SK-N-SH treated with all-trans-retinoic acid at 6 μM for 48 hours (cell line): Measurements from ENCODE around the gene CACNB4.

Source experiments
- ATAC-seq: fragments of 200-7000 bp; cut with Tn5 transposase; 3 replicates; pipeline ENCODE4 v1.9.1; 2020; ENCODE audit warnings: mild to moderate bottlenecking, moderate library complexity
- ARNTL ChIP-seq: fragments of 450-650 bp; formaldehyde crosslinking; IDR thresholded peaks from 2 replicates; pipeline ENCODE4 v1.5.0; 2020; ENCODE audit warnings: low read depth, mild to moderate bottlenecking, moderate library complexity, borderline replicate concordance
- BACH2 ChIP-seq: fragments of 250-450 bp; sonication (Bioruptor Pico); IDR thresholded peaks from 2 replicates; pipeline ENCODE4 v1.9.0; 2021; ENCODE audit warnings: mild to moderate bottlenecking, borderline replicate concordance
- CSDC2 ChIP-seq: fragments of 250-450 bp; sonication (Bioruptor Pico); IDR thresholded peaks from 2 replicates; pipeline ENCODE4 v1.5.0; 2020; ENCODE audit warnings: mild to moderate bottlenecking, moderate library complexity
- ESRRG ChIP-seq: fragments of 250-450 bp; sonication (Bioruptor Pico); IDR thresholded peaks from 2 replicates; pipeline ENCODE4 v1.6.1; 2021; ENCODE audit warnings: mild to moderate bottlenecking
- GLIS3 ChIP-seq: fragments of 250-450 bp; sonication (Bioruptor Pico); IDR thresholded peaks from 2 replicates; pipeline ENCODE4 v1.5.0; 2020; ENCODE audit warnings: mild to moderate bottlenecking, moderate library complexity
- ISL1 ChIP-seq: fragments of 250-450 bp; sonication (Bioruptor Pico); IDR thresholded peaks from 2 replicates; pipeline ENCODE4 v2.1.2; 2022; ENCODE audit warnings: mild to moderate bottlenecking, moderate library complexity
- OSR1 ChIP-seq: fragments of 250-450 bp; sonication (Bioruptor Pico); IDR thresholded peaks from 2 replicates; pipeline ENCODE4 v1.8.0; 2022; ENCODE audit warnings: moderate library complexity, mild to moderate bottlenecking, inconsistent platforms
- PPARA ChIP-seq: fragments of 250-450 bp; sonication (Bioruptor Pico); IDR thresholded peaks from 2 replicates; pipeline ENCODE4 v1.5.0; 2020; ENCODE audit warnings: mild to moderate bottlenecking, borderline replicate concordance
- RARB ChIP-seq: fragments of 250-450 bp; sonication (Bioruptor Pico); IDR thresholded peaks from 2 replicates; pipeline ENCODE4 v1.8.0; 2021; ENCODE audit warnings: mild to moderate bottlenecking, moderate library complexity
- SNAI2 ChIP-seq: fragments of 250-450 bp; sonication (Bioruptor Pico); IDR thresholded peaks from 2 replicates; pipeline ENCODE4 v1.5.0; 2020; ENCODE audit warnings: mild to moderate bottlenecking, moderate library complexity
- TCF4 ChIP-seq: fragments of 250-450 bp; sonication (Bioruptor Pico); IDR thresholded peaks from 2 replicates; pipeline ENCODE4 v1.8.0; 2021; ENCODE audit warnings: mild to moderate bottlenecking, moderate library complexity, borderline replicate concordance
- TOX ChIP-seq: fragments of 250-450 bp; sonication (Bioruptor Pico); IDR thresholded peaks from 2 replicates; pipeline ENCODE4 v1.8.0; 2021; ENCODE audit warnings: mild to moderate bottlenecking, moderate library complexity, borderline replicate concordance
- TSHZ2 ChIP-seq: fragments of 250-450 bp; sonication (Bioruptor Pico); IDR thresholded peaks from 2 replicates; pipeline ENCODE4 v1.5.0; 2020; ENCODE audit warnings: mild to moderate bottlenecking, moderate library complexity
- ZC3H10 ChIP-seq: fragments of 250-450 bp; sonication (Bioruptor Pico); IDR thresholded peaks from 2 replicates; pipeline ENCODE4 v1.5.1; 2021; ENCODE audit warnings: mild to moderate bottlenecking, moderate library complexity
- ZFP3 ChIP-seq: fragments of 250-450 bp; sonication (Bioruptor Pico); IDR thresholded peaks from 2 replicates; pipeline ENCODE4 v1.5.0; 2020; ENCODE audit warnings: mild to moderate bottlenecking, moderate library complexity
- ZFP30 ChIP-seq: fragments of 450-650 bp; formaldehyde crosslinking; IDR thresholded peaks from 2 replicates; pipeline ENCODE4 v1.5.0; 2022; ENCODE audit warnings: mild to moderate bottlenecking, moderate library complexity
- ZNF565 ChIP-seq: fragments of 450-650 bp; formaldehyde crosslinking; conservative IDR thresholded peaks from 2 replicates; pipeline ENCODE4 v1.5.0; 2020; ENCODE audit warnings: low read depth, mild to moderate bottlenecking, moderate library complexity
- ZNF8 ChIP-seq: fragments of 450-650 bp; formaldehyde crosslinking; IDR thresholded peaks from 2 replicates; pipeline ENCODE4 v1.5.0; 2020; ENCODE audit warnings: mild to moderate bottlenecking, moderate library complexity
- TF ChIP-seq, protein P1 (sequence below): fragments of 250-450 bp; sonication (Bioruptor Pico); IDR thresholded peaks from 2 replicates; pipeline ENCODE4 v1.5.1; 2021; ENCODE audit warnings: mild to moderate bottlenecking, moderate library complexity
- TF ChIP-seq, protein P2 (sequence below): fragments of 250-450 bp; sonication (Bioruptor Pico); IDR thresholded peaks from 2 replicates; pipeline ENCODE4 v1.5.1; 2020; ENCODE audit warnings: low read depth, mild to moderate bottlenecking, moderate library complexity
- TF ChIP-seq, protein P3 (sequence below): fragments of 250-450 bp; sonication (Bioruptor Pico); IDR thresholded peaks from 2 replicates; pipeline ENCODE4 v1.8.0; 2020; ENCODE audit warnings: mild to moderate bottlenecking, moderate library complexity, borderline replicate concordance

CACNB4 gene

GRCh38 chr2:152132306-152132705 lies 33.5 kb upstream of the CACNB4 start:
- TF ChIP-seq ZNF565 (CRISPR knock-in tag) (no peak), SNAI2 (no peak), BACH2 (CRISPR knock-in tag) (no peak), OSR1 (CRISPR knock-in tag) (no peak), ISL1 (CRISPR knock-in tag) (no peak)
- TF ChIP-seq, protein P1, sequence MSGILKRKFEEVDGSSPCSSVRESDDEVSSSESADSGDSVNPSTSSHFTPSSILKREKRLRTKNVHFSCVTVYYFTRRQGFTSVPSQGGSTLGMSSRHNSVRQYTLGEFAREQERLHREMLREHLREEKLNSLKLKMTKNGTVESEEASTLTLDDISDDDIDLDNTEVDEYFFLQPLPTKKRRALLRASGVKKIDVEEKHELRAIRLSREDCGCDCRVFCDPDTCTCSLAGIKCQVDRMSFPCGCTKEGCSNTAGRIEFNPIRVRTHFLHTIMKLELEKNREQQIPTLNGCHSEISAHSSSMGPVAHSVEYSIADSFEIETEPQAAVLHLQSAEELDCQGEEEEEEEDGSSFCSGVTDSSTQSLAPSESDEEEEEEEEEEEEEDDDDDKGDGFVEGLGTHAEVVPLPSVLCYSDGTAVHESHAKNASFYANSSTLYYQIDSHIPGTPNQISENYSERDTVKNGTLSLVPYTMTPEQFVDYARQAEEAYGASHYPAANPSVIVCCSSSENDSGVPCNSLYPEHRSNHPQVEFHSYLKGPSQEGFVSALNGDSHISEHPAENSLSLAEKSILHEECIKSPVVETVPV (CRISPR knock-in tag) = no peak
- TF ChIP-seq, all 23 proteins: peak for 0
- no peak for ATAC-seq

- ATAC-seq = no peak
- no peak for TF ChIP-seq SNAI2
- no peak for TF ChIP-seq CSDC2 (CRISPR knock-in tag)
- TF ChIP-seq GLIS3 (CRISPR knock-in tag) = no peak
- TF ChIP-seq TOX (CRISPR knock-in tag) = no peak
- TF ChIP-seq ZFP3 = no peak
- TF ChIP-seq ZFP30 = no peak
- no peak for TF ChIP-seq ESRRG
- no peak for TF ChIP-seq PPARA (CRISPR knock-in tag)
- TF ChIP-seq RARB (CRISPR knock-in tag) = no peak
These were observed 28.8 kb upstream of the CACNB4 start for GRCh38 chr2:152127628-152128027.

DNA sequence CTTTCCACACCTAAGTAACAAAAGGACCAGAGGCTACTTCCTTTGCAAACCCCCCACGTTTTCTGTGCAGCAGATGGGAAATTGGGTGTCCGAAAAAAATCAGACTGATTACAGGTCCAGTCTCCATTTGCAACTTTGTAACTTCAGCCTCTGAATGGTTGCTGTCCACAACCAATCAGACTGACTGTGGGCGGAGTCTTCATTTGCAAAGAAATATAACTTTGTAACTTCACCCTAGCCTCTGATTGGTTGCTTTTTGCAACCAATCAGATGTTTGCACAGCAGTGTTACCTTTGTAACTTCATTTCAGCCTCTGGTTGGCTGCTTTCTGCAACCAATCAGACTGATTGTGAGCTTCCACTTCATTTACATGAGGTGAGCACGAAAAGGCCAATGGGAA lies 27.8 kb upstream of the CACNB4 start:
- ATAC-seq = no peak
- TF ChIP-seq GLIS3 (CRISPR knock-in tag) = no peak
- no peak for TF ChIP-seq ZFP3
- no peak for TF ChIP-seq TSHZ2 (CRISPR knock-in tag)
- TF ChIP-seq PPARA (CRISPR knock-in tag) = no peak
- TF ChIP-seq, protein P2, sequence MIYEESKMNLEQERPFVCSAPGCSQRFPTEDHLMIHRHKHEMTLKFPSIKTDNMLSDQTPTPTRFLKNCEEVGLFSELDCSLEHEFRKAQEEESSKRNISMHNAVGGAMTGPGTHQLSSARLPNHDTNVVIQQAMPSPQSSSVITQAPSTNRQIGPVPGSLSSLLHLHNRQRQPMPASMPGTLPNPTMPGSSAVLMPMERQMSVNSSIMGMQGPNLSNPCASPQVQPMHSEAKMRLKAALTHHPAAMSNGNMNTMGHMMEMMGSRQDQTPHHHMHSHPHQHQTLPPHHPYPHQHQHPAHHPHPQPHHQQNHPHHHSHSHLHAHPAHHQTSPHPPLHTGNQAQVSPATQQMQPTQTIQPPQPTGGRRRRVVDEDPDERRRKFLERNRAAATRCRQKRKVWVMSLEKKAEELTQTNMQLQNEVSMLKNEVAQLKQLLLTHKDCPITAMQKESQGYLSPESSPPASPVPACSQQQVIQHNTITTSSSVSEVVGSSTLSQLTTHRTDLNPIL (CRISPR knock-in tag) = no peak
- TF ChIP-seq SNAI2 = no peak
- no peak for TF ChIP-seq RARB (CRISPR knock-in tag)
- no peak for TF ChIP-seq TOX (CRISPR knock-in tag)
- TF ChIP-seq, all 23 proteins: peak for 0

DNA sequence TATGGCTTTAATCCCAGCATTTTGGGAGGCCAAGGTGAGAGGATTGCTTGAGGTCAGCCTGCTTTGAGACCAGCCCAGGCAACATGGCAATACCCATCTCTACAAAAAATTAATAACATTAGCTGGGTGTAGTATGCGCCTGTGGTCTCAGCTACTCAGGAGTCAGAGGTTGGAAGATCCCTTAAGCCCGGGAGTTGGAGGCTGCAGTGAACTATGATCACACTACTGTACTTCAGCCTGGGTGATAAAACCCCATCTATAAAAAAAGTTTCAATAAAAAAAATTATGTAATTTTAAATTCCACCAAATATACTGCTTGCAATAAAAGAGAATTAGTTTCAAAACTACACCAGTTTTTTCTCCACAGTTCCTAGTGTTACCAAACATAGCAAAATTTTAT lies 23.3 kb upstream of the CACNB4 start:
- ATAC-seq = no peak
- TF ChIP-seq, protein P3, sequence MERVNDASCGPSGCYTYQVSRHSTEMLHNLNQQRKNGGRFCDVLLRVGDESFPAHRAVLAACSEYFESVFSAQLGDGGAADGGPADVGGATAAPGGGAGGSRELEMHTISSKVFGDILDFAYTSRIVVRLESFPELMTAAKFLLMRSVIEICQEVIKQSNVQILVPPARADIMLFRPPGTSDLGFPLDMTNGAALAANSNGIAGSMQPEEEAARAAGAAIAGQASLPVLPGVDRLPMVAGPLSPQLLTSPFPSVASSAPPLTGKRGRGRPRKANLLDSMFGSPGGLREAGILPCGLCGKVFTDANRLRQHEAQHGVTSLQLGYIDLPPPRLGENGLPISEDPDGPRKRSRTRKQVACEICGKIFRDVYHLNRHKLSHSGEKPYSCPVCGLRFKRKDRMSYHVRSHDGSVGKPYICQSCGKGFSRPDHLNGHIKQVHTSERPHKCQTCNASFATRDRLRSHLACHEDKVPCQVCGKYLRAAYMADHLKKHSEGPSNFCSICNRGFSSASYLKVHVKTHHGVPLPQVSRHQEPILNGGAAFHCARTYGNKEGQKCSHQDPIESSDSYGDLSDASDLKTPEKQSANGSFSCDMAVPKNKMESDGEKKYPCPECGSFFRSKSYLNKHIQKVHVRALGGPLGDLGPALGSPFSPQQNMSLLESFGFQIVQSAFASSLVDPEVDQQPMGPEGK (CRISPR knock-in tag) = no peak
- TF ChIP-seq, protein P2 (CRISPR knock-in tag) = no peak
- no peak for TF ChIP-seq SNAI2
- TF ChIP-seq ARNTL (CRISPR knock-in tag) = no peak
- TF ChIP-seq ESRRG = no peak
- TF ChIP-seq TCF4 (CRISPR knock-in tag) = no peak
- TF ChIP-seq GLIS3 (CRISPR knock-in tag) = no peak
- no peak for TF ChIP-seq ZNF8 (CRISPR knock-in tag)
- TF ChIP-seq PPARA (CRISPR knock-in tag) = no peak
- TF ChIP-seq RARB (CRISPR knock-in tag) = no peak
- no peak for TF ChIP-seq ZC3H10 (CRISPR knock-in tag)
- no peak for TF ChIP-seq ISL1 (CRISPR knock-in tag)
- TF ChIP-seq, all 23 proteins: peak for 0
